Karpas-422 (cell line): ENCODE data around the gene POLQ. TPM values are rescaled to one million over a fixed set of nuclear protein-coding genes. Genes with fewer than 3 reads are reported as not detected.
"Not testable (repeated sequence)": the region's sequence is repeated elsewhere in the genome, so short reads cannot be mapped to it uniquely, and the experiment has no call there.

ENCODE experiments used
- DNase-seq: peaks from one replicate; pipeline ENCODE4 v3.0.0-alpha.2; 2015
- H2AFZ ChIP-seq: fragments of 200-600 bp; sonication (generic); 2 replicates; pipeline ENCODE4 v1.6.1; 2014; ENCODE audit warnings: antibody characterized with exemption, low read length, mixed read lengths
- H3K27ac ChIP-seq: fragments of 200-600 bp; sonication (generic); 2 replicates; pipeline ENCODE4 v1.5.1; 2014; ENCODE audit warnings: mild to moderate bottlenecking, low read length, moderate library complexity
- H3K27me3 ChIP-seq: fragments of 200-600 bp; sonication (generic); 2 replicates; pipeline ENCODE4 v1.6.1; 2014; ENCODE audit warnings: low read length, mixed read lengths
- H3K36me3 ChIP-seq: fragments of 200-600 bp; sonication (generic); 2 replicates; pipeline ENCODE4 v1.6.1; 2014; ENCODE audit warnings: low read length, mixed read lengths; ENCODE audit not compliant: insufficient read depth
- H3K4me1 ChIP-seq: fragments of 200-600 bp; sonication (generic); 2 replicates; pipeline ENCODE4 v1.6.1; 2014; ENCODE audit warnings: mild to moderate bottlenecking, low read length, mixed read lengths
- H3K4me2 ChIP-seq: fragments of 200-600 bp; sonication (generic); 2 replicates; pipeline ENCODE4 v1.6.1; 2014; ENCODE audit warnings: low read length, low read depth, mild to moderate bottlenecking; ENCODE audit not compliant: poor library complexity, severe bottlenecking
- H3K4me3 ChIP-seq: fragments of 200-600 bp; sonication (generic); 2 replicates; pipeline ENCODE4 v1.5.1; 2014; ENCODE audit warnings: mild to moderate bottlenecking, antibody characterized with exemption, low read length, mixed read lengths
- H3K79me2 ChIP-seq: fragments of 200-600 bp; sonication (generic); 2 replicates; pipeline ENCODE4 v1.6.1; 2014; ENCODE audit warnings: mild to moderate bottlenecking, low read length, mixed read lengths
- H3K9ac ChIP-seq: fragments of 200-600 bp; sonication (generic); 2 replicates; pipeline ENCODE4 v1.6.0; 2014; ENCODE audit warnings: low read length
- H3K9me2 ChIP-seq: fragments of 200-600 bp; sonication (generic), shearing (Covaris generic); replicated peaks from 2 replicates; pipeline ENCODE4 v1.6.0; 2014; ENCODE audit warnings: mild to moderate bottlenecking, low read length, moderate library complexity; ENCODE audit not compliant: insufficient read depth
- H3K9me3 ChIP-seq: fragments of 300-700, 200-600 bp; sonication (generic); 2 replicates; pipeline ENCODE4 v1.6.1; 2014; ENCODE audit warnings: low read length, mixed read lengths
- H4K20me1 ChIP-seq: fragments of 200-600 bp; sonication (generic); 2 replicates; pipeline ENCODE4 v1.6.1; 2014; ENCODE audit warnings: mild to moderate bottlenecking, antibody characterized with exemption, low read length, low read depth; ENCODE audit not compliant: insufficient read depth
- total RNA-seq: library from RNA; depleted of rRNA; stranded (reverse); fragments of >200 nt; shearing (Covaris generic); gene quantifications from 2 replicates; pipeline ENCODE4 v1.2.3, GENCODE V29; 2014; ENCODE audit warnings: low replicate concordance; rRNA removed

POLQ gene
- total RNA-seq, 1 experiment from 2014 or later: 9.5 TPM

DNA sequence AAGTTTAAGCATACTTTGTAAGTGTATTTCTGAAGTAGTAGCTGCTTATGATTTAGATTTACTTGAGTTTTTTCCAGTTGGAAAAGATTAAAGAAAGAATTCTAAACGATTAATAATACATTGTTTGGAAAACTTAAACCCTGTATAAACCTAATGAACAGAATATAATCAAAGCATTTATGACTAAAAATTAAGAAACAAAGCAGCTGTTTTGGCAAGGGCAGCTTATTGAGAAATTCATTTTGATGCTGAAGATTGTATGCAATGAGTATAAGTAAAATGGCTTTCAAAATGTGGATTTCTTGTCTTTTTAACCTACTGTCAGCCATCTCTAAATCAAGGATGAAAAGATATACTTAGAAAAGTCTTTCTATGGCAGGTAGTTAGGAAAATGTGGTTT, 140.2 kb downstream of the POLQ start:
- Histone ChIP-seq H3K9ac (no peak overlapping the region), H3K4me3 (no peak overlapping the region), H3K79me2 (no peaks in the 10 kb centered on the region), H3K36me3 (no peaks in the 10 kb centered on the region), H2AFZ (no peak overlapping the region), H3K4me2 (no peak overlapping the region), H3K4me1 (no peaks in the 10 kb centered on the region), H4K20me1 (no peaks in the 10 kb centered on the region), H3K27ac (no peak overlapping the region), H3K27me3 (no peaks in the 10 kb centered on the region), H3K9me2 (no peaks in the 10 kb centered on the region), H3K9me3 (no peaks in the 10 kb centered on the region)
- DNase-seq: no peak

DNA sequence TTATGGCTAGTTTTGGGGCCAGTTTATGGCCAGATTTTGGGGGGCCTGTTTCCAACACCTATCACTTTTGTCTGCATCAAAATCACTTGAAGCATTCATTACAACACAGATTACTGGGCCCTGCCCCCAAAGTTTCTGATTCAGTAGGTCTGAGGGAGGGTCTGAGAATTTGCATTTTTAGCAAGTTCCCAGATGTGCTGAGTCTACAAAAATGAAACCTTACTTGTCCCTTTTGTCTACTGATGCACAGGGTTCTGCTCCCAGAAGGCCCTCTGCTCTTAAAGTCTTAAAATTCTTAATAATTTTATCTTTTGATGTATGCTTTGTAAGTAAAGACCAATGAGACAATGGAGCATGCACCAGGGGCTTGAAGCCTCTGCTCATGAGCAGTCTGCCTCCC, 146.0 kb downstream of the POLQ start:
- H4K20me1 ChIP-seq: no peaks in the 10 kb centered on the region
- H3K4me1 ChIP-seq: no peaks in the 10 kb centered on the region
- DNase-seq: no peak
- no peak overlapping the region for H2AFZ ChIP-seq
- no peaks in the 10 kb centered on the region for H3K36me3 ChIP-seq
- H3K27ac ChIP-seq: no peak overlapping the region
- no peaks in the 10 kb centered on the region for H3K27me3 ChIP-seq
- no peak overlapping the region for H3K4me3 ChIP-seq
- H3K9ac ChIP-seq: no peak overlapping the region
- no peaks in the 10 kb centered on the region for H3K9me2 ChIP-seq
- no peak overlapping the region for H3K4me2 ChIP-seq
- H3K79me2 ChIP-seq: no peaks in the 10 kb centered on the region
- H3K9me3 ChIP-seq: no peaks in the 10 kb centered on the region

- H3K9me3 ChIP-seq, H3K9me2 ChIP-seq, H3K27ac ChIP-seq, H3K4me1 ChIP-seq, H3K27me3 ChIP-seq, H3K4me2 ChIP-seq, DNase-seq, H3K36me3 ChIP-seq, H2AFZ ChIP-seq, H4K20me1 ChIP-seq, H3K9ac ChIP-seq, H3K79me2 ChIP-seq, H3K4me3 ChIP-seq: not testable (repeated sequence)
These were observed 147.7 kb downstream of the POLQ start for GRCh38 chr3:121398051-121398450.

GRCh38 chr3:121395967-121396366, 149.8 kb downstream of the POLQ start:
- not testable (repeated sequence) for H3K9me3 ChIP-seq, H3K79me2 ChIP-seq, H2AFZ ChIP-seq, H3K27me3 ChIP-seq, H3K27ac ChIP-seq, H3K4me1 ChIP-seq, H4K20me1 ChIP-seq, H3K9ac ChIP-seq, DNase-seq, H3K4me2 ChIP-seq, H3K9me2 ChIP-seq, H3K36me3 ChIP-seq, H3K4me3 ChIP-seq

DNA sequence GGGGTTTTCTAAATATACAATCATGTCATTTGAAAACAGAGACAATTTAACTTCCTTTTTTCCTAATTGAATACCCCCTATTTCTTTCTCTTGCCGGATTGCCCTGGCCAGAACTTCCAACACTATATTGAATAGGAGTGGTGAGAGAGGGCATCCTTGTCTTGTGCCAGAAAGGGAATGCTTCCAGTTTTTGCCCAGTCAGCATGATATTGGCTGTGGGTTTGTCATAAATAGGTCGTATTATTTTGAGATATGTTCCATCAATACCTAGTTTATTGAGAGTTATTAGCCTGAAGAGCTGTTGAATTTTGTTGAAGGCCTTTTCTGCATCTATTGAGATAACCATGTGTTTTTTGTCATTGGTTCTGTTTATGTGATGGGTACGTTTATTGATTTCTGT, 157.5 kb downstream of the POLQ start:
- H3K4me2 ChIP-seq, H2AFZ ChIP-seq, H3K36me3 ChIP-seq, H3K9ac ChIP-seq, H3K9me3 ChIP-seq, H4K20me1 ChIP-seq, H3K79me2 ChIP-seq, H3K4me3 ChIP-seq, H3K9me2 ChIP-seq, H3K27me3 ChIP-seq, H3K4me1 ChIP-seq, H3K27ac ChIP-seq, DNase-seq: not testable (repeated sequence)

Other genes starting within 250 kb of the POLQ start
- gene ARGFX, start 22.0 kb upstream of the POLQ start, total RNA-seq: not detected in 2 replicates
- not detected in 2 replicates for gene FBXO40, start 47.4 kb upstream of the POLQ start, total RNA-seq
- 203 and 339 TPM in 2 replicates for gene HCLS1, start 114.9 kb upstream of the POLQ start, total RNA-seq
- 26.5 and 32.5 TPM in 2 replicates for gene GOLGB1, start 203.8 kb upstream of the POLQ start, total RNA-seq